ENCODE measurements around the gene GNB1L. TPM values are rescaled to one million over a fixed set of nuclear protein-coding genes. Genes with fewer than 3 reads are reported as not detected.
A peak's percentile ranks its signal among the peaks of the same experiment; 100 is the strongest.

The GNB1L gene, protein sequence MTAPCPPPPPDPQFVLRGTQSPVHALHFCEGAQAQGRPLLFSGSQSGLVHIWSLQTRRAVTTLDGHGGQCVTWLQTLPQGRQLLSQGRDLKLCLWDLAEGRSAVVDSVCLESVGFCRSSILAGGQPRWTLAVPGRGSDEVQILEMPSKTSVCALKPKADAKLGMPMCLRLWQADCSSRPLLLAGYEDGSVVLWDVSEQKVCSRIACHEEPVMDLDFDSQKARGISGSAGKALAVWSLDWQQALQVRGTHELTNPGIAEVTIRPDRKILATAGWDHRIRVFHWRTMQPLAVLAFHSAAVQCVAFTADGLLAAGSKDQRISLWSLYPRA
- total RNA-seq: 1 to 10 TPM; 4.6 to 8.7 (median 6.8) TPM

DNA sequence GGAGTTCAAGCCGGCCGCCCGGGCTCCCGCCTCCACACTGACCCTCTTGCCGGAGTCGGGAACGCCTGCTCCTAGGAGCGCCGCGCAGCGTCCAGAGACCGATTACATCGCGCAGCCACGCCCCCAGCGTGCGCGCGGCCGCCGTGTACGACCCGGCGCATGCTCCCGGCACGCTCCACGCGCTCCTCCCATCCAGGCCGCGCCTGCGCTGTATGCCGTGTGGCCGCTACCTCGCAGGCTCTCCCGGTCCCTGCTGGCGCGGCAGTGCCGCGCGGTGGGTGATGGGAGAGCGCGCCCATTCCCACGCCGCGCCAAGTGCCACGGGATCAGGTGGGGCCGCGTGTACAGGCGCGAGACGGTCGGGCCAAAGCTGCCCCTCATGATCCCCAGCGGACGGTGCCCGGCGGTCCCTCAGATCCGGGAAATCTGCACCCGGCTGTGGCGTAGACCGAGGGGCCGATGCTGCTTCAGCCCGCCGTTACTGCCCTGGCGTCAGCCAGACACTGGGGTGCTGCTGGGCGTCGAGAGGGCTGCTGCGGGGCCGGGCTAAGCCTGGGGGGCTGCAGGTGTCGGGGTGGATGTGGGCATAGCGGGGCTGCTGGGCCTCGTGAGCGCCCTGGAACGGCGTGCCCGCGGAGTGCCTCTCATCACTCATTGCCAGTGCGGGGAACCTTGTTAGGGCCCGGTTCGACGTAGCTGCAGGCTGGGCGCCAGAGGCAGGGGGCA is at the start of gene GNB1L, which contains the start of gene RTL10:
Gene GNB1L, minus strand, starts transcription at position 97 of the 726 bp plus-strand sequence. CDS start 33,519 bp downstream, outside the sequence.
Gene RTL10, minus strand, starts transcription at position 97 of the 726 bp plus-strand sequence. CDS start 2,613 bp downstream, outside the sequence.
- intact Hi-C loops (cut with DNase I): loop anchor here (2.0 kb wide), 1 partner anchor 26 kb away; no protein-coding TSS in a partner anchor
- 0% methylated on average over 28 of the region's 81 CpGs for WGBS
- DNase-seq (ENCODE audit: extremely low spot score): peak; percentile 96
- Histone ChIP-seq H3K36me3 (peaks cover 8 to 28% (median 27%) of the 10 kb centered on the region in 4 donors), H3K27ac (replicated peaks in 1 of 4) (peak within 1 kb of the TSS; percentile 92 to 98 (median 94)), H3K4me3 (peak within 1 kb of the TSS; percentile 73 to 91 (median 78)), H3K4me1 (peaks cover 28 to 47% (median 35%) of the 10 kb centered on the region in 4 donors), H3K27me3 (no peaks in the 10 kb centered on the region), H3K9me3 (no peaks in the 10 kb centered on the region)
- TF ChIP-seq POLR2AphosphoS5 (IDR thresholded peaks at IDR 0.05): peak; percentile 98 to 100
- no peak for TF ChIP-seq EP300 (IDR thresholded peaks at IDR 0.05)
- TF ChIP-seq, protein P1, sequence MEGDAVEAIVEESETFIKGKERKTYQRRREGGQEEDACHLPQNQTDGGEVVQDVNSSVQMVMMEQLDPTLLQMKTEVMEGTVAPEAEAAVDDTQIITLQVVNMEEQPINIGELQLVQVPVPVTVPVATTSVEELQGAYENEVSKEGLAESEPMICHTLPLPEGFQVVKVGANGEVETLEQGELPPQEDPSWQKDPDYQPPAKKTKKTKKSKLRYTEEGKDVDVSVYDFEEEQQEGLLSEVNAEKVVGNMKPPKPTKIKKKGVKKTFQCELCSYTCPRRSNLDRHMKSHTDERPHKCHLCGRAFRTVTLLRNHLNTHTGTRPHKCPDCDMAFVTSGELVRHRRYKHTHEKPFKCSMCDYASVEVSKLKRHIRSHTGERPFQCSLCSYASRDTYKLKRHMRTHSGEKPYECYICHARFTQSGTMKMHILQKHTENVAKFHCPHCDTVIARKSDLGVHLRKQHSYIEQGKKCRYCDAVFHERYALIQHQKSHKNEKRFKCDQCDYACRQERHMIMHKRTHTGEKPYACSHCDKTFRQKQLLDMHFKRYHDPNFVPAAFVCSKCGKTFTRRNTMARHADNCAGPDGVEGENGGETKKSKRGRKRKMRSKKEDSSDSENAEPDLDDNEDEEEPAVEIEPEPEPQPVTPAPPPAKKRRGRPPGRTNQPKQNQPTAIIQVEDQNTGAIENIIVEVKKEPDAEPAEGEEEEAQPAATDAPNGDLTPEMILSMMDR (IDR thresholded peaks at IDR 0.05): peak in 1 of 3 experiments; percentile 18
- peak; percentile 80 for TF ChIP-seq POLR2A (IDR thresholded peaks at IDR 0.05; ENCODE audit: low read depth)

DNA sequence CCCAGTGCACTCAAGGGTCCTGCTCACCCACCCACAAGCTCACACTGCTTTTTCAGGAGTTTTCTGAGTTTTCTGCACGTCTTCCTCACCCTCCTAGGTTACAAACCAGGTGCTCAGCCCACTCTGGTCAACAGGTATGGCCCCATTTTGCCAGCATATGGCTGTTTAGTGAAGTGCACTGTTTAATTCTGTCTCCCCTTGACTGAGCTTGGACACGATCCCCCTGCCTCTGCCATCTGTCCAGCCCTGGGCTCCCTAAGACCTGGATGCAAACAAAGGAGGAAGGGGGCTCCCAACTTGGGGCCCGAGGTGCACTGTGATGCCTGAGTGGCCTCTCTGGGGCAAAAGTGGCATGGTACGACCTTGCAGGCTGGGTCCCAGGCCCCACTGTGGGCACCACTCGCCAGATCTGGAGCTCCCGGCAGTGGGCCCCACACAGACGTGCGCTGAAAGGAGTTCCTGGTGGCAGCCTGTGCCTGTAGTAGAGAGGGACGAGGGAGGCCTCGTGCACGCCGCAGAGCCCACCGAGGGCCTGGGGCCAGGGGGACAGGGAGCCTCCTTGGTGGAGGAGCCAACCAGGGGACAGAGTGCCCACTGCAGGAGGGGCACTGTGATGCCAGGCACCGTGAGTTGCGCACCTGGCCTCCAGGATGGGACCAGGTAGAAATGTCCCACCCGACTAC is 49.6 kb upstream of the GNB1L start:
- Histone ChIP-seq H3K9me3 (no peaks in the 10 kb centered on the region), H3K36me3 (peaks cover 16 to 87% (median 40%) of the 10 kb centered on the region in 4 donors), H3K27ac (replicated peaks in 1 of 4) (no peak overlapping the region), H3K4me3 (no peak overlapping the region), H3K4me1 (no peaks in the 10 kb centered on the region), H3K27me3 (no peaks in the 10 kb centered on the region)
- no peak for DNase-seq (ENCODE audit: extremely low spot score)
- WGBS: 93% methylated on average over 4 of the region's 16 CpGs
- intact Hi-C loops (cut with DNase I): no loop called here
- TF ChIP-seq POLR2A (IDR thresholded peaks at IDR 0.05; ENCODE audit: low read depth) (no peak), POLR2AphosphoS5 (IDR thresholded peaks at IDR 0.05) (no peak), EP300 (IDR thresholded peaks at IDR 0.05) (no peak)
- TF ChIP-seq, protein P1 (IDR thresholded peaks at IDR 0.05): no peak

DNA sequence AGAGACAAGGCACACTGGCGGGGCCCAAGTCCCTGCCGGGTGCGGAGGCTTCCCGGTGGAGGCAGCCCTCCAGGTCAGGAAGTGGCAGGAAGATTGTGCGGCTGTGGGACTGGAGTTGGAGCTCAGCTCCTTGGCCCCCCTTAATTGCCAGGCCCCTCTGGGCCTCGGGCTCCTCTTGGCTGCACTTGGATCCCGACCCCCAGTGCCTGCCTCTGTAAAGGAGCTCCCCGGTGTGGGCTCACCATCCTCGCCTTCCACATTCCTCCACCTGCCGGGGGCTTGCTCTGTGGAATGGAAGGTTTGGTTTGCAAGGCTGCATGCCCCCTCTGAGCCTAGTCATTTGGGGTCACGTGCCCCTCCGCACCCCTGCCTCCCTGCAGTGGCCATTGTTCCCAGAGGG is 48.8 kb upstream of the GNB1L start:
- Histone ChIP-seq H3K27ac (replicated peaks in 1 of 4) (no peak overlapping the region), H3K9me3 (no peaks in the 10 kb centered on the region), H3K4me1 (no peaks in the 10 kb centered on the region), H3K27me3 (no peaks in the 10 kb centered on the region), H3K36me3 (peaks cover 15 to 92% (median 45%) of the 10 kb centered on the region in 4 donors), H3K4me3 (no peak overlapping the region)
- intact Hi-C loops (cut with DNase I): no loop called here
- DNase-seq (ENCODE audit: extremely low spot score): no peak
- WGBS: 81% methylated on average over 8 of the region's 12 CpGs
- TF ChIP-seq POLR2AphosphoS5 (IDR thresholded peaks at IDR 0.05) (no peak), POLR2A (IDR thresholded peaks at IDR 0.05; ENCODE audit: low read depth) (no peak), EP300 (IDR thresholded peaks at IDR 0.05) (no peak)
- TF ChIP-seq, protein P1 (IDR thresholded peaks at IDR 0.05): no peak

DNA sequence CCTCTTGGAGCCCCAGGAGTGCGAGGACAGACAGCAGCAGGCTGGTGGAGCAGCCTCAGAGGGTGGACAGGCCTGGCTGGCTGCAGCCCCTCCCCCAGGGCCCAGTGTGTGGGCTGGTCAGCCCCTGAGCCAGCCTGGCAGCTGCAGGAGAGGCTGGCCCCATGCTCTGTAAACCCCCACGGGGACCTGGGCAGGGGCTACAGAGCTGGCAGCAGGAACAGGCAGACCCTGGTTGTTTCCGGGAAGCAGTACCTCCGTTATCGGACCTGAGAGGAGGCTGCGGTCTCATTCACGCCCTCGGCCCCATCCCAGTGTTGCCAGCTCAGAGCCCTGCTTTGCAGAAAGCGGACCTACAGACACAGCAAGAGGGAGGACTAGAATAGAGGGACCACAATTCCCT is 48.4 kb upstream of the GNB1L start:
- no peaks in the 10 kb centered on the region for H3K27me3 ChIP-seq
- no peak overlapping the region for H3K27ac ChIP-seq (replicated peaks in 1 of 4)
- no peaks in the 10 kb centered on the region for H3K9me3 ChIP-seq
- WGBS: 91% methylated on average over 9 of the region's 9 CpGs
- no peak overlapping the region for H3K4me3 ChIP-seq
- peaks cover 10 to 92% (median 43%) of the 10 kb centered on the region in 4 donors for H3K36me3 ChIP-seq
- intact Hi-C loops (cut with DNase I): no loop called here
- H3K4me1 ChIP-seq: no peaks in the 10 kb centered on the region
- DNase-seq (ENCODE audit: extremely low spot score): no peak
- TF ChIP-seq POLR2A (IDR thresholded peaks at IDR 0.05; ENCODE audit: low read depth): no peak
- no peak for TF ChIP-seq POLR2AphosphoS5 (IDR thresholded peaks at IDR 0.05)
- TF ChIP-seq EP300 (IDR thresholded peaks at IDR 0.05): no peak
- TF ChIP-seq, protein P1 (IDR thresholded peaks at IDR 0.05): no peak

Measured in esophagus muscularis mucosa (tissue), 4 donors.